Prostate gland (tissue), 2 donors: ENCODE results near the gene TMC4.

Source experiments
- CTCF ChIP-seq, 4 experiments: fragments of 200-600 bp in 2 of 4; fragments of 450-650 bp in 2 of 4; sonication (generic) in 2 of 4; IDR thresholded peaks; 1 replicate in 3 of 4; 2 replicates in 1 of 4; pipeline ENCODE4 v1.5.1; 2016 to 2019; ENCODE audit warnings: antibody characterized with exemption in 4 of 4, mild to moderate bottlenecking in 2 of 4, moderate library complexity in 2 of 4
- POLR2A ChIP-seq: fragments of 450-650 bp; IDR thresholded peaks from one replicate; pipeline ENCODE4 v1.6.1; 2016; ENCODE audit warnings: antibody characterized with exemption, mild to moderate bottlenecking
- POLR2AphosphoS5 ChIP-seq: sonication (generic); formaldehyde crosslinking; IDR thresholded peaks from one replicate; pipeline ENCODE4 v1.6.1; 2017; ENCODE audit warnings: antibody characterized with exemption

- TF ChIP-seq POLR2AphosphoS5 (no peak), CTCF (IDR thresholded peaks at IDR 0.05) (no peak), POLR2A (no peak)
Measured at GRCh38 chr19:54156490-54156889, 16.5 kb downstream of the TMC4 start.
